MM.1S (cell line): ENCODE measurements around the gene HSPB6.

Experiments
- CTCF ChIP-seq: fragments of 300-600 bp; sonication (generic); IDR thresholded peaks from 2 replicates; pipeline ENCODE4 v1.5.1; 2016; ENCODE audit warnings: antibody characterized with exemption, low read length, mixed read lengths
- EZH2 ChIP-seq: fragments of 300-600 bp; sonication (generic); optimal IDR thresholded peaks from 2 replicates; pipeline ENCODE3; 2017; ENCODE audit warnings: low read depth, mild to moderate bottlenecking, antibody characterized with exemption, low read length, mixed read lengths
- EZH2phosphoT487 ChIP-seq: fragments of 300-600 bp; sonication (generic); IDR thresholded peaks from 2 replicates; pipeline ENCODE4 v1.6.1; 2018; ENCODE audit warnings: antibody characterized with exemption, low read length

GRCh38 chr19:35733180-35734125 lies 23.4 kb downstream of the HSPB6 start:
- TF ChIP-seq CTCF = no peak
- no peak for TF ChIP-seq EZH2phosphoT487
- TF ChIP-seq EZH2 = no peak
